ENCODE measurements around the gene GRB10. TPM values are rescaled to one million over a fixed set of nuclear protein-coding genes. Genes with fewer than 3 reads are reported as not detected.
A peak's percentile ranks its signal among the peaks of the same experiment; 100 is the strongest.

The GRB10 gene
- total and polyA plus RNA-seq, 4 donors: 11.6 to 68.6 (median 41.0) TPM

- ATAC-seq (ENCODE audit: insufficient read depth, low FRiP score) (no peak), DNase-seq (peak; percentile 54 to 85 (median 83))
- peaks cover 0 to 4% (median 0%) of the 10 kb centered on the region in 3 donors for H3K27me3 ChIP-seq (ENCODE audit: control insufficient read depth in 3 of 3, insufficient read depth in 3 of 3, low read length in 2 of 3)
- 5 to 10% methylated on average over 10 of the region's 10 CpGs for WGBS, 2 donors
- H3K4me3 ChIP-seq: peak overlapping the region; percentile 65
- peaks cover 0 to 9% (median 3%) of the 10 kb centered on the region in 4 donors for H3K9me3 ChIP-seq (ENCODE audit: control insufficient read depth in 4 of 4, insufficient read depth in 3 of 4, low read length in 3 of 4)
- peak overlapping the region in 1 of 2 donors; percentile 71 for H3K9ac ChIP-seq (ENCODE audit: insufficient read depth in 1 of 2, low read length in 2 of 2)
- peaks cover 0 to 3% (median 0%) of the 10 kb centered on the region in 4 donors for H3K36me3 ChIP-seq (ENCODE audit: control insufficient read depth in 4 of 4, insufficient read depth in 4 of 4, low read length in 4 of 4)
- peaks cover 0 to 26% (median 8%) of the 10 kb centered on the region in 5 donors for H3K4me1 ChIP-seq (ENCODE audit: control insufficient read depth in 5 of 5, insufficient read depth in 5 of 5, low read length in 5 of 5)
- TF ChIP-seq CTCF (IDR thresholded peaks at IDR 0.05; ENCODE audit: control extremely low read depth, extremely low read depth): no peak
- peak overlapping the region; percentile 59 to 92 for H3K27ac ChIP-seq (ENCODE audit: low read depth in 1 of 2, low read length in 1 of 2)
These were observed 9.2 kb upstream of the GRB10 start for GRCh38 chr7:50791938-50792341.

- H3K9me3 ChIP-seq (ENCODE audit: control insufficient read depth in 4 of 4, insufficient read depth in 3 of 4, low read length in 3 of 4): peaks cover 0 to 9% (median 3%) of the 10 kb centered on the region in 4 donors
- DNase-seq (no peak), ATAC-seq (ENCODE audit: insufficient read depth, low FRiP score) (no peak)
- peak overlapping the region; percentile 65 for H3K4me3 ChIP-seq
- H3K9ac ChIP-seq (ENCODE audit: insufficient read depth in 1 of 2, low read length in 2 of 2): peak overlapping the region in 1 of 2 donors; percentile 71
- no peak for TF ChIP-seq CTCF (IDR thresholded peaks at IDR 0.05; ENCODE audit: control extremely low read depth, extremely low read depth)
- H3K4me1 ChIP-seq (ENCODE audit: control insufficient read depth in 5 of 5, insufficient read depth in 5 of 5, low read length in 5 of 5): peaks cover 0 to 26% (median 8%) of the 10 kb centered on the region in 5 donors
- peaks cover 0 to 4% (median 0%) of the 10 kb centered on the region in 3 donors for H3K27me3 ChIP-seq (ENCODE audit: control insufficient read depth in 3 of 3, insufficient read depth in 3 of 3, low read length in 2 of 3)
- 43 to 55% methylated on average over 5 of the region's 5 CpGs for WGBS, 2 donors
- H3K27ac ChIP-seq (ENCODE audit: low read depth in 1 of 2, low read length in 1 of 2): peak overlapping the region in 1 of 2 donors; percentile 92
- peaks cover 0 to 3% (median 0%) of the 10 kb centered on the region in 4 donors for H3K36me3 ChIP-seq (ENCODE audit: control insufficient read depth in 4 of 4, insufficient read depth in 4 of 4, low read length in 4 of 4)
These were observed 8.8 kb upstream of the GRB10 start for GRCh38 chr7:50791363-50791937.

GRCh38 chr7:50790381-50790780 is 7.7 kb upstream of the GRB10 start:
- Histone ChIP-seq H3K4me3 (no peak overlapping the region), H3K27me3 (ENCODE audit: control insufficient read depth in 3 of 3, insufficient read depth in 3 of 3, low read length in 2 of 3) (peaks cover 0 to 4% (median 0%) of the 10 kb centered on the region in 3 donors), H3K4me1 (ENCODE audit: control insufficient read depth in 5 of 5, insufficient read depth in 5 of 5, low read length in 5 of 5) (peaks cover 0 to 23% (median 8%) of the 10 kb centered on the region in 5 donors), H3K27ac (ENCODE audit: low read depth in 1 of 2, low read length in 1 of 2) (no peak overlapping the region), H3K36me3 (ENCODE audit: control insufficient read depth in 4 of 4, insufficient read depth in 4 of 4, low read length in 4 of 4) (peaks cover 0 to 3% (median 0%) of the 10 kb centered on the region in 4 donors), H3K9me3 (ENCODE audit: control insufficient read depth in 4 of 4, insufficient read depth in 3 of 4, low read length in 3 of 4) (peaks cover 0 to 9% (median 3%) of the 10 kb centered on the region in 4 donors), H3K9ac (ENCODE audit: insufficient read depth in 1 of 2, low read length in 2 of 2) (peak overlapping the region in 1 of 2 donors; percentile 6)
- DNase-seq (no peak), ATAC-seq (ENCODE audit: insufficient read depth, low FRiP score) (no peak)
- WGBS, 2 donors: 68 to 77% methylated on average over 9 of the region's 9 CpGs
- TF ChIP-seq CTCF (IDR thresholded peaks at IDR 0.05; ENCODE audit: control extremely low read depth, extremely low read depth): no peak

Data from lung (tissue), 12 donors.